ENCODE data around the gene UFD1. TPM values are rescaled to one million over a fixed set of nuclear protein-coding genes. Genes with fewer than 3 reads are reported as not detected.

The UFD1 gene
- total and polyA plus RNA-seq, 9 of the 15 experiments (the other 6 are each of a cell fraction or from before 2014, with no cell fraction given), result 238 to 645 (median 363) TPM

- TF ChIP-seq ZNF280B (CRISPR knock-in tag; IDR thresholded peaks at IDR 0.05) (no peak), ZNF764 (CRISPR knock-in tag; IDR thresholded peaks at IDR 0.05; ENCODE audit: low read depth) (no peak), THRA (IDR thresholded peaks at IDR 0.05) (no peak), ZNF551 (CRISPR knock-in tag; IDR thresholded peaks at IDR 0.05) (no peak), POLR2B (IDR thresholded peaks at IDR 0.05; ENCODE audit: low read depth, partially characterized antibody) (no peak), ZNF23 (CRISPR knock-in tag; IDR thresholded peaks at IDR 0.05) (peak; percentile 65; the same call in 1 of the 2 replicates), TCF7 (IDR thresholded peaks at IDR 0.05; ENCODE audit: borderline replicate concordance) (no peak), KDM1A (IDR thresholded peaks at IDR 0.05) (no peak), ZNF586 (CRISPR knock-in tag; conservative IDR thresholded peaks at IDR 0.05) (0 out of 2 replicates have a peak, but pooled peaks have one; percentile 36), CBX3 (IDR thresholded peaks at IDR 0.05; ENCODE audit: borderline replicate concordance in 1 of 2, low read length in 2 of 2) (peak in 1 of 2 experiments; percentile 6; a peak in 1 of 3 replicates), MEF2D (tag; conservative IDR thresholded peaks at IDR 0.05; ENCODE audit: low read depth) (0 out of 2 replicates have a peak, but pooled peaks have one; percentile 59), ZNF146 (CRISPR knock-in tag; IDR thresholded peaks at IDR 0.05; ENCODE audit: unreplicated experiment) (no peak), HINFP (tag; conservative IDR thresholded peaks at IDR 0.05; ENCODE audit: low read depth) (no peak)
- TF ChIP-seq, protein P1, sequence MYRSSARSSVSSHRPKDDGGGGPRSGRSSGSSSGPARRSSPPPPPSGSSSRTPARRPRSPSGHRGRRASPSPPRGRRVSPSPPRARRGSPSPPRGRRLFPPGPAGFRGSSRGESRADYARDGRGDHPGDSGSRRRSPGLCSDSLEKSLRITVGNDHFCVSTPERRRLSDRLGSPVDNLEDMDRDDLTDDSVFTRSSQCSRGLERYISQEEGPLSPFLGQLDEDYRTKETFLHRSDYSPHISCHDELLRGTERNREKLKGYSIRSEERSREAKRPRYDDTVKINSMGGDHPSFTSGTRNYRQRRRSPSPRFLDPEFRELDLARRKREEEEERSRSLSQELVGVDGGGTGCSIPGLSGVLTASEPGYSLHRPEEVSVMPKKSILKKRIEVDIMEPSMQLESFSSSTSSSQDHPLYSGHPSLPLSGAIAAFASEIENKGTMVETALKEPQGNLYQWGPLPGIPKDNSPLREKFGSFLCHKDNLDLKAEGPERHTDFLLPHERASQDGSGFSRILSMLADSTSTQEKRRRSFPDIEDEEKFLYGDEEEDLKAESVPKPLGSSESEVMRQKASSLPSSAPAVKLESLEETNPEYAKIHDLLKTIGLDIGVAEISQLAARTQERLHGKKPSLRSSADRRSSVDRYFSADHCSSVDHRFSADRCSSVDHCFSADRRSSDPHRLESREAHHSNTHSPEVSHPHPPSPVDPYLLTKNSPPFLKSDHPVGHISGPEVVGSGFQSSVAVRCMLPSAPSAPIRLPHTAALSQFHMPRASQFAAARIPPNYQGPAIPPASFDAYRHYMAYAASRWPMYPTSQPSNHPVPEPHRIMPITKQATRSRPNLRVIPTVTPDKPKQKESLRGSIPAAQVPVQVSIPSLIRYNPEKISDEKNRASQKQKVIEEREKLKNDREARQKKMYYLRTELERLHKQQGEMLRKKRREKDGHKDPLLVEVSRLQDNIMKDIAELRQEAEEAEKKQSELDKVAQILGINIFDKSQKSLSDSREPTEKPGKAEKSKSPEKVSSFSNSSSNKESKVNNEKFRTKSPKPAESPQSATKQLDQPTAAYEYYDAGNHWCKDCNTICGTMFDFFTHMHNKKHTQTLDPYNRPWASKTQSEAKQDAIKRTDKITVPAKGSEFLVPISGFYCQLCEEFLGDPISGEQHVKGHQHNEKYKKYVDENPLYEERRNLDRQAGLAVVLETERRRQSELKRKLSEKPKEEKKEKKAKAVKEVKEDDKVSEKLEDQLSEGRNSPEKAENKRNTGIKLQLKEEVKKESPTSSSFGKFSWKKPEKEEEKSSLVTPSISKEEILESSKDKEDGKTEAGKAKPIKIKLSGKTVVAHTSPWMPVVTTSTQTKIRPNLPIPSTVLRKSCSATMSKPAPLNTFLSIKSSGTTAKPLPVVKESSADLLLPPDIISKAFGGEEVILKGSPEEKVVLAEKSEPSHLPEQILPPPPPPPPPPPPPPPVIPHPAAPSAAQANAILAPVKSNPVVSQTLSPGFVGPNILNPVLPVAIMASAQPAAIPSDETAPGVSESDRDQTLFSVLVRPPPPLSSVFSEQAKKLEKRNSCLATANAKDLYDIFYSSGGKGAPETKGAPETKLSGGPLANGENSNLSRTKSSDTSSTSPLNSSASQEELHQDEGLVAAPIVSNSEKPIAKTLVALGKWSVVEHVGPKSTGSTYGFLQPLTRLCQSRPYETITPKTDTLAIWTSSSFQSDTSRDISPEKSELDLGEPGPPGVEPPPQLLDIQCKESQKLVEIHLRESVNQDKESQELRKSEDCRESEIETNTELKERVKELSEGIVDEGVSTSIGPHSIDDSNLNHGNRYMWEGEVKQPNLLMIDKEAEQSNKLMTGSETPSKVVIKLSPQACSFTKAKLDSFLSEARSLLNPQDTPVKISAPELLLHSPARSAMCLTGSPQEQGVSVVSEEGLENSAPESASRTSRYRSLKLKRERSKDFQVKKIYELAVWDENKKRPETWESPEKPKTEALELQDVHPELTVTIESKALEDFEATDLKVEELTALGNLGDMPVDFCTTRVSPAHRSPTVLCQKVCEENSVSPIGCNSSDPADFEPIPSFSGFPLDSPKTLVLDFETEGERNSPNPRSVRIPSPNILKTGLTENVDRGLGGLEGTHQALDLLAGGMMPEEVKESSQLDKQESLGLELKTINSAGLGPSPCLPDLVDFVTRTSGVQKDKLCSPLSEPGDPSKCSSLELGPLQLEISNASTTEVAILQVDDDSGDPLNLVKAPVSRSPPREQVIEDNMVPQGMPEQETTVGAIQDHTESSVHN (IDR thresholded peaks at IDR 0.05; ENCODE audit: borderline replicate concordance in 1 of 2, low read depth in 1 of 2), result 0 out of 4 replicates have a peak, but pooled peaks of 1 of the 2 experiments have one; percentile 1
Measured at GRCh38 chr22:19419464-19420178, 59.4 kb downstream of the UFD1 start (continued).
